Spleen (tissue), 7 donors: Measurements from ENCODE around the gene PIAS4.

Experiments used
- CTCF ChIP-seq, 11 experiments: fragments of 200-600 bp in 7 of 11; fragments of 450-650 bp in 4 of 11; sonication (generic) in 4 of 11; IDR thresholded peaks in 8 of 11; conservative IDR thresholded peaks in 3 of 11; 1 replicate in 7 of 11; 2 replicates in 4 of 11; pipeline versions ENCODE4 v1.4.0 to v1.8.0; 2016 to 2021; ENCODE audit warnings: antibody characterized with exemption in 11 of 11, inconsistent platforms in 4 of 11, mild to moderate bottlenecking in 1 of 11
- POLR2A ChIP-seq, 3 donors: fragments of 450-650 bp; IDR thresholded peaks; one replicate each; pipeline ENCODE4 v1.5.1; 2017; ENCODE audit warnings: antibody characterized with exemption in 3 of 3, mild to moderate bottlenecking in 1 of 3
- POLR2AphosphoS5 ChIP-seq, 3 donors: sonication (generic); formaldehyde crosslinking; IDR thresholded peaks; one replicate each; pipeline ENCODE4 v1.5.1; 2017; ENCODE audit warnings: antibody characterized with exemption in 3 of 3
- donor health status: DM: no; HTN: no; CAD: no; lungs with moderate emphysema.
- donor health status: DM: no; HTN: no; CAD: no.
- donor health status: DM: no; HTN: no; CAD: no.

- TF ChIP-seq POLR2AphosphoS5 (IDR thresholded peaks at IDR 0.05) (peak in 1 of 3 donors; percentile 35), CTCF (IDR thresholded peaks at IDR 0.05 in 8 of 11, conservative IDR thresholded peaks at IDR 0.05 in 3 of 11) (no peak), POLR2A (IDR thresholded peaks at IDR 0.05) (no peak)
Observed at GRCh38 chr19:4014541-4015491, 7.3 kb downstream of the PIAS4 start.
